K562 (cell line): ENCODE data around the gene SYMPK. TPM values are rescaled to one million over a fixed set of nuclear protein-coding genes. Genes with fewer than 3 reads are reported as not detected.

Experiments
- ATAC-seq: fragments of 200-7000 bp; cut with Tn5 transposase; 3 replicates; pipeline ENCODE4 v1.9.1; 2020; ENCODE audit warnings: moderate library complexity
- BruUV-seq: library from RNA; stranded (reverse); fragments of 400-500 nt; replicated peaks from 2 replicates; lab custom pipeline; 2021; lab: Mats Ljungman, UMichigan
- CTCF ChIA-PET: fragments of 300-600 bp; formaldehyde crosslinking; extraction: SDS; loops from one replicate; lab custom pipeline; 2021; ENCODE audit warnings: low intra/inter-chr PET ratio; lab: Yijun Ruan, JAX
- POLR2A ChIA-PET: fragments of 300-600, 350-650 bp; sonication (Branson Sonifier 250); formaldehyde crosslinking; extraction: SDS; loops from one replicate; lab custom pipeline; 2021; ENCODE audit warnings: antibody characterized with exemption, inconsistent platforms; lab: Yijun Ruan, JAX
- DNase-seq, 4 experiments: peaks; one replicate each; pipeline versions ENCODE4 v3.0.0 to v3.0.0-alpha.2; 2011 to 2018; ENCODE audit warnings: low spot score in 3 of 4, mixed read lengths in 3 of 4; ENCODE audit errors: extremely low read depth in 1 of 4
- FAIRE-seq: peaks from 2 replicates; lab custom pipeline; 2011; peaks lifted over from hg19 to GRCh38; lab: Jason Lieb, UNC
- H2AFZ ChIP-seq: 2 replicates; pipeline ENCODE4 v1.6.0; 2011; ENCODE audit warnings: low read depth, low read length, control low read depth, inconsistent platforms
- H3K27ac ChIP-seq: fragments of 200-600 bp; 3 replicates; pipeline ENCODE4 v1.8.0; 2011; ENCODE audit warnings: low read depth, mild to moderate bottlenecking, control low read depth, inconsistent platforms, low read length, moderate library complexity, mixed read lengths; ENCODE audit errors: extremely low read depth
- H3K27me3 ChIP-seq, 2 experiments: fragments of 300-600 bp in 1 of 2; 2 replicates in 1 of 2; 3 replicates in 1 of 2; pipeline versions ENCODE4 v1.6.0 to v1.8.0; 2011; ENCODE audit warnings: inconsistent platforms in 2 of 2, low read length in 2 of 2, mild to moderate bottlenecking in 1 of 2, mixed read lengths in 1 of 2, moderate library complexity in 1 of 2; ENCODE audit not compliant: control insufficient read depth in 2 of 2, insufficient read depth in 2 of 2
- H3K36me3 ChIP-seq: fragments of 300-600 bp; 3 replicates; pipeline ENCODE4 v1.8.0; 2011; ENCODE audit warnings: mild to moderate bottlenecking, low read length, inconsistent platforms; ENCODE audit not compliant: control insufficient read depth, insufficient read depth
- H3K4me1 ChIP-seq, 2 experiments: fragments of 200-600 bp in 1 of 2; replicated peaks in 1 of 2; 2 replicates in 1 of 2; 3 replicates in 1 of 2; pipeline versions ENCODE4 v1.5.1 to v1.8.0; 2011; ENCODE audit warnings: inconsistent platforms in 2 of 2, low read length in 2 of 2, mild to moderate bottlenecking in 1 of 2, mixed read lengths in 1 of 2, moderate library complexity in 1 of 2; ENCODE audit not compliant: control insufficient read depth in 2 of 2, insufficient read depth in 2 of 2
- H3K4me2 ChIP-seq: 2 replicates; pipeline ENCODE4 v1.6.1; 2011; ENCODE audit warnings: low read length, control low read depth, inconsistent platforms, mixed read lengths; ENCODE audit not compliant: insufficient read depth
- H3K4me3 ChIP-seq: fragments of 200-600 bp; sonication (generic), shearing (Covaris generic); 2 replicates; pipeline ENCODE4 v1.5.1; 2016; ENCODE audit warnings: control low read depth, inconsistent platforms
- H3K79me2 ChIP-seq: fragments of 200-600 bp; 3 replicates; pipeline ENCODE4 v1.8.0; 2011; ENCODE audit warnings: low read length, inconsistent platforms; ENCODE audit not compliant: control insufficient read depth, insufficient read depth
- H3K9ac ChIP-seq, 2 experiments: 2 replicates each; pipeline versions ENCODE4 v1.6.0 to v1.6.1; 2011; ENCODE audit warnings: low read depth in 2 of 2, low read length in 2 of 2, control low read depth in 1 of 2, inconsistent platforms in 1 of 2, mild to moderate bottlenecking in 1 of 2, mixed read lengths in 1 of 2; ENCODE audit not compliant: insufficient read depth in 1 of 2
- H3K9me1 ChIP-seq: one replicate; pipeline ENCODE4 v1.6.0; 2011; ENCODE audit warnings: inconsistent platforms, mild to moderate bottlenecking, low read length, moderate library complexity; ENCODE audit not compliant: control insufficient read depth, insufficient read depth
- H3K9me3 ChIP-seq: replicated peaks from 2 replicates; pipeline ENCODE4 v1.5.1; 2011; ENCODE audit warnings: low read depth, low read length, inconsistent platforms; ENCODE audit not compliant: control insufficient read depth, insufficient read depth
- H4K20me1 ChIP-seq: replicated peaks from 2 replicates; pipeline ENCODE4 v1.6.1; 2011; ENCODE audit warnings: low read length, inconsistent platforms, mixed read lengths; ENCODE audit not compliant: control insufficient read depth, insufficient read depth
- HNRNPK ChIP-seq: fragments of 200-400 bp; formaldehyde crosslinking; IDR thresholded peaks from one replicate; pipeline ENCODE4 v1.6.1; 2018; ENCODE audit warnings: mild to moderate bottlenecking, low read depth, low read length; ENCODE audit not compliant: poor library complexity, severe bottlenecking
- POLR2G ChIP-seq: fragments of 200-400 bp; formaldehyde crosslinking; IDR thresholded peaks from 2 replicates; pipeline ENCODE4 v1.6.1; 2017; ENCODE audit warnings: low read depth, mild to moderate bottlenecking, antibody characterized with exemption, low read length, moderate library complexity
- WHSC1 ChIP-seq: IDR thresholded peaks from one replicate; pipeline ENCODE4 v1.6.1; 2012; ENCODE audit warnings: low read length, control low read depth, inconsistent platforms
- WGBS: fragments of 100-300 bp; shearing (Covaris generic); methylation state at CpG from one replicate; pipeline ENCODE4 v1.1.6; 2016; ENCODE audit warnings: low coverage, mixed read lengths; ENCODE audit not compliant: insufficient coverage; ENCODE audit errors: missing lambda C conversion rate; 5-methylcytosine and 5-hydroxymethylcytosine counted together
- in situ Hi-C: fragments of 300-500 bp; cut with MboI; formaldehyde crosslinking; loops from 4 replicates; pipeline ENCODE4 v1.15.0; 2018; ENCODE audit warnings: inconsistent platforms, mixed read lengths
- intact Hi-C: fragments of 100-400 bp; cut with micrococcal nuclease; formaldehyde crosslinking; loops from 2 replicates; pipeline ENCODE4 v1.14.2; 2022
- polyA plus RNA-seq, 8 experiments: library from polyadenylated mRNA; depleted of rRNA in 4 of 8; stranded (reverse) in 5 of 8; unstranded in 3 of 8; fragments of >200 nt; fragmentation: Nextera tagmentation in 2 of 8; fragmentation: Illumina TruSeq in 1 of 8; extraction: Ambion mirVana in 2 of 8; extraction: Trizol in 1 of 8; gene quantifications; 2 replicates each; pipeline versions ENCODE4 v1.2.1 to v1.2.3, GENCODE V29; 2011 to 2014; ENCODE audit warnings: inconsistent platforms in 1 of 8, missing spikeins in 1 of 8
- total RNA-seq, 7 experiments: library from RNA; depleted of rRNA in 6 of 7; stranded (reverse); fragments of >200 nt in 6 of 7; fragmentation: Illumina TruSeq in 2 of 7; extraction: Trizol in 2 of 7; gene quantifications; 2 replicates each; pipeline versions ENCODE4 v1.2.1 to v1.2.3, GENCODE V29; 2011 to 2021; ENCODE audit warnings: low replicate concordance in 1 of 7
- TF ChIP-seq, protein P1 (sequence below): sonication (generic); formaldehyde crosslinking; IDR thresholded peaks from 2 replicates; pipeline ENCODE4 v1.4.0; 2020; ENCODE audit warnings: mild to moderate bottlenecking, missing genetic modification reagents
- TF ChIP-seq, protein P2 (sequence below), 2 experiments: IDR thresholded peaks; 2 replicates each; pipeline ENCODE4 v1.6.1; 2011; ENCODE audit warnings: borderline replicate concordance in 1 of 2, control low read depth in 1 of 2, low read depth in 1 of 2, low read length in 1 of 2, mild to moderate bottlenecking in 1 of 2, mixed read lengths in 1 of 2, moderate library complexity in 1 of 2; ENCODE audit not compliant: insufficient read depth in 1 of 2, insufficient read length in 1 of 2, poor library complexity in 1 of 2, severe bottlenecking in 1 of 2; ENCODE audit errors: extremely low read depth in 1 of 2

The SYMPK gene
- total and polyA plus RNA-seq, 9 of the 15 experiments (the other 6 are each of a cell fraction or from before 2014, with no cell fraction given) = 0.73 to 95.5 (median 58.4) TPM

DNA sequence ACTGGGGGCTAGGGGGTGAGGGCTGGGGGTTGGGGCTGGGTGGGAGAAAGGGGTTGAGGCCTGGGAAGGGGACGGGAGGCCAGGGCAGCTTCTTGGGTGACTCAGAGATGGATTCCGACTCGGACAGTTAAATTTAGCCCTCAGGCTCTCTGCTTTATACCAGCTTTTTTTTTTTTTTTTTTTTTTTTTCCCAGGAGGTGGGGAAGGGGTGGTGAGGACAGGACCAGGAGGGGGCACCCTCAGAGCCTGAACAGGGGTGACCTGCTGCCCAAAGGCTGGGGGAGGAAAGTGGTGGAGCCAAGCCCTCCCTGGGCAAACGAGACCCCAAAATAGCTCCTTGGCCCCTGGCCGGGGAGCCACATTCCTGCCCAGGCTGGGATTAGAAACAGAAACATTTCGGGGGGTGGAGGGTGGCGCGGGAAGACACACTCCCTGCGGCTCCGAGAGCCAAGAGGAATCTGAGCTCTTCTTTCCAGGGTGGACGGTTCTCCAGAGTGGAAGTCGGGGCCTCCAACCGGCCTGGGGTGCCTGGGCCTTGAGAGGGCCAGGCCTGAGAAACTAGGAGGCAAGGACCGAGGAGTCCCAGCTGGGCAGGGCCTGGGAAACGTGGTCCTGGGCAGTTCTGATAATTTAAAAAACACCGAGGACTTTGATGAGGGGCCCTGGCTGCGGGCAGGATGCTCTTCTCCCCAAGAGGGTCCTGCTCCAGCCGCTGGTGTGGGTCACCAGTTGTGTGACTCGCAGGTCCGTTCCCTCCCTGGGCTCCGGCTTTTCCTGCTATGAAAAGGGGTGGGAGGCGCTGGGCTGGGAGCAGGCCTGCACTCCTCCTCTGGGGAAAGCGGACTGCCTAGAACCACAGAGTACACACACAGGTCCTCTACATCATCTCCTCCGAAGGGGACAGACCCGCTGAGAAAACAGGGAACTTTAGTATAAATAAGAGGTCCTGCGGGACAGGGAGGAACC lies 79.8 kb downstream of the SYMPK start (continued):
- TF ChIP-seq, protein P1, sequence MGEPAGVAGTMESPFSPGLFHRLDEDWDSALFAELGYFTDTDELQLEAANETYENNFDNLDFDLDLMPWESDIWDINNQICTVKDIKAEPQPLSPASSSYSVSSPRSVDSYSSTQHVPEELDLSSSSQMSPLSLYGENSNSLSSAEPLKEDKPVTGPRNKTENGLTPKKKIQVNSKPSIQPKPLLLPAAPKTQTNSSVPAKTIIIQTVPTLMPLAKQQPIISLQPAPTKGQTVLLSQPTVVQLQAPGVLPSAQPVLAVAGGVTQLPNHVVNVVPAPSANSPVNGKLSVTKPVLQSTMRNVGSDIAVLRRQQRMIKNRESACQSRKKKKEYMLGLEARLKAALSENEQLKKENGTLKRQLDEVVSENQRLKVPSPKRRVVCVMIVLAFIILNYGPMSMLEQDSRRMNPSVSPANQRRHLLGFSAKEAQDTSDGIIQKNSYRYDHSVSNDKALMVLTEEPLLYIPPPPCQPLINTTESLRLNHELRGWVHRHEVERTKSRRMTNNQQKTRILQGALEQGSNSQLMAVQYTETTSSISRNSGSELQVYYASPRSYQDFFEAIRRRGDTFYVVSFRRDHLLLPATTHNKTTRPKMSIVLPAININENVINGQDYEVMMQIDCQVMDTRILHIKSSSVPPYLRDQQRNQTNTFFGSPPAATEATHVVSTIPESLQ (CRISPR knock-in tag) = no peak
- TF ChIP-seq WHSC1 = no peak
- TF ChIP-seq, protein P2, sequence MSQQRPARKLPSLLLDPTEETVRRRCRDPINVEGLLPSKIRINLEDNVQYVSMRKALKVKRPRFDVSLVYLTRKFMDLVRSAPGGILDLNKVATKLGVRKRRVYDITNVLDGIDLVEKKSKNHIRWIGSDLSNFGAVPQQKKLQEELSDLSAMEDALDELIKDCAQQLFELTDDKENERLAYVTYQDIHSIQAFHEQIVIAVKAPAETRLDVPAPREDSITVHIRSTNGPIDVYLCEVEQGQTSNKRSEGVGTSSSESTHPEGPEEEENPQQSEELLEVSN (IDR thresholded peaks at IDR 0.05; ENCODE audit: borderline replicate concordance in 1 of 2, extremely low read depth in 1 of 2, insufficient read depth in 1 of 2, insufficient read length in 1 of 2, low read depth in 1 of 2, low read length in 1 of 2, poor library complexity in 1 of 2, severe bottlenecking in 1 of 2) = no peak
- TF ChIP-seq, all 486 proteins: peak for 5

DNA sequence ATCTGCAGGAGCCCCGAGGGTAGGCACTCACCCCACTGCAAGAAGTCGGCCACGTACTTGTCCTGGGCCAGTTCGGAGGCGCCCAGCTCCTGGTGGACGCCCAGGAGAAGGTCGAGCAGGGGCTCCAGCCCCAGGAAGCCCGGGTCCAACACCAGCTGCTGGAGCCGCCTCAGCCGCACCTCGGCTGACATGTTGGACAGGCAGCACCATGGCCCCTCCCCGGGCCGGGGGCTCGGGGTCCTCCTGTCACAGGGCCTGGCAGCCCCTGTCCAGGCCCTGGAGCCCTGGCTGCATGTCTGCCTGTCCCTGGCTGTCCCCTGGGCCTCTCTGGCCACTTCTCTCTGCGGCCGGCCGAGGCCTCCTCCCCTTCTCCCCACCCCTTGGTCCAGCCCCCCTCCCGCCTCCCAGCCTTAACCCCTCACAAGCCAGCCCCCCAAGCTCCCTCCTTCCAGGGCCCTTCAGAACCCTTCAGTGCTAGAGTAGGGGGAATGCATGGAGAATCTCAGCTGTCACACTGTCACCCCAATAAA lies 80.7 kb downstream of the SYMPK start, which contains the start of gene DMPK:
Gene DMPK (minus strand): TSS at position 329 of the 530 bp plus-strand sequence. CDS start 138 bp downstream, at position 191.
- FAIRE-seq = no peak
- intact Hi-C loops = no loop called here
- BruUV-seq = no TSS peak
- H3K27me3 ChIP-seq = no peaks in the 10 kb centered on the region
- H3K9me3 ChIP-seq = no peaks in the 10 kb centered on the region
- H3K4me3 ChIP-seq = no peak within 1 kb of the TSS
- peak within 1 kb of the TSS in 1 of 2 experiments; percentile 78; a peak in 2 of 4 replicates for H3K9ac ChIP-seq
- CTCF ChIA-PET = no interaction called here
- peaks cover 16 to 75% of the 10 kb centered on the region in 2 experiments for H3K4me1 ChIP-seq
- no peak within 1 kb of the TSS for H3K27ac ChIP-seq
- peak in 1 of 4 experiments; percentile 38 for DNase-seq
- H3K9me1 ChIP-seq = peaks cover 9% of the 10 kb centered on the region
- H4K20me1 ChIP-seq = peaks cover 10% of the 10 kb centered on the region; the same call in 1 of the 2 replicates
- in situ Hi-C loops = no loop called here
- no peaks in the 10 kb centered on the region for H3K79me2 ChIP-seq
- POLR2A ChIA-PET = interaction anchor here (0.6 to 7.7 kb wide), 4 partner anchors 10 to 738 kb away, joined by 3 to 70 read pairs (median 6); partner anchors contain the start of genes DMWD and SIX5
- TF ChIP-seq POLR2G = peak; percentile 56
- TF ChIP-seq HNRNPK = no peak
- TF ChIP-seq, all 486 proteins: peak for 1
- no peak within 1 kb of the TSS for H2AFZ ChIP-seq
- ATAC-seq = no peak
- peaks cover 34% of the 10 kb centered on the region; the same call in 2 of the 3 replicates for H3K36me3 ChIP-seq
- H3K4me2 ChIP-seq = no peak within 1 kb of the TSS
- 59% methylated on average over 8 of the region's 18 CpGs for WGBS
